ENCODE measurements around the gene HLCS.
"Not testable (repeated sequence)": the region's sequence is repeated elsewhere in the genome, so short reads cannot be mapped to it uniquely, and the experiment has no call there.

The HLCS gene

DNA sequence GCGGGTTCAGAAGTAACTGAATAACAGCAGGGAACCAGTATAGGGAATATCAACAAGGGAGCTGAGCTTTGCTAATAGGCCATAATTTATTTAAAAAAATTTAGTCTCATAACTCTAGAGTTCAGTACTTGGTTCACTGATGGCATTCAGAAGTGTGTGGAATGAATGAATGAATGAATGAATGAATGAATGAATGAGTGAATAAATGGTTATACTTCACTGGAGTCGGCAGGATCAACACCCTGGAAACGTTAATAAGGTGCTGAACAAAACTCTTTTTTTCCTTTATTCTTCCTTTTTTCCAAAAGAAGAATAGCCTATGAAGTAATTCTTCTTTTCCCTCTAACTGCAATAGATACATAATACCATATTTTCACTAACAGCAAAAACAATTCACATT lies 138.3 kb downstream of the HLCS start:
- no peak overlapping the region for H3K4me3 Mint-ChIP-seq
- peaks cover 9% of the 10 kb centered on the region for H3K36me3 Mint-ChIP-seq (ENCODE audit: low read depth)
- H3K27me3 Mint-ChIP-seq, result no peaks in the 10 kb centered on the region
- DNase-seq (no peak), ATAC-seq (no peak)
- no peak overlapping the region for H3K27ac Mint-ChIP-seq
- no peaks in the 10 kb centered on the region for H3K9me3 Mint-ChIP-seq
- H3K4me1 Mint-ChIP-seq, result peaks cover 4% of the 10 kb centered on the region

DNA sequence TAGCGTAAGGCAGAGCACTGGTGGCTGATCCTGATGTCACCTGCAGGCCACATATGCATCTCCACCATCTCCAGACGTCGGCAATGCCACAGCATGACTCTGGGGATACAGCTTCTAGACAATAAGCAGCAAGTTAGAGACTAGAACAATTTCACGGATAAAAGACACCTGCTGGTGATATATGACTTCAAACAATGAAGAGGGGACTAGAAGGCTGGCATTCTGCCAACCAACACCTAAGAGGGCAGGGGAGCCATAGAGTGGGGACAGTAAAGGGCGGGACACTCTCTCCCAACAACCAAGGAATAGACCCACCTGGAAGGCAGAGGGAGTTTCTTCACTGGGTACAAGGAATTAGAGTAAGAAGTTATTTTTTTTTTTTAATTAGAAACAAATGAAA lies 140.8 kb downstream of the HLCS start:
- Mint-ChIP-seq H3K27me3 (no peaks in the 10 kb centered on the region), H3K36me3 (ENCODE audit: low read depth) (peaks cover 9% of the 10 kb centered on the region), H3K4me3 (no peak overlapping the region), H3K9me3 (no peaks in the 10 kb centered on the region), H3K27ac (no peak overlapping the region), H3K4me1 (no peaks in the 10 kb centered on the region)
- ATAC-seq (no peak), DNase-seq (no peak)

DNA sequence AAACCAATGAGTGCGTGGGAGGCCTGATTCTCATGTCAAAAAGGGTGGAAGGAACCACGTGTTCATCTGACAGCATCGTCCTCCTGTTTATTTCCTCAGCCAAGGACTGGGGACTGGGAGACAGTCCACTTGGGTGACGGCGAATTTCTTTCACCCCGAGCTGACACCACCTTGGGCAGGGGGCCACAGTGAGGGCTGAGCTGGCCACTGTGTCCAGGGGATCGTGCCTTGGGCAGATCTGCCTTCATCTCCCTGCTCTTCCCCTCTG lies 145.5 kb downstream of the HLCS start:
- H3K27ac Mint-ChIP-seq, result no peak overlapping the region
- H3K36me3 Mint-ChIP-seq (ENCODE audit: low read depth), result peaks cover 7% of the 10 kb centered on the region
- no peaks in the 10 kb centered on the region for H3K4me1 Mint-ChIP-seq
- no peaks in the 10 kb centered on the region for H3K27me3 Mint-ChIP-seq
- no peak for ATAC-seq
- no peak overlapping the region for H3K4me3 Mint-ChIP-seq
- no peaks in the 10 kb centered on the region for H3K9me3 Mint-ChIP-seq
- no peak for DNase-seq

DNA sequence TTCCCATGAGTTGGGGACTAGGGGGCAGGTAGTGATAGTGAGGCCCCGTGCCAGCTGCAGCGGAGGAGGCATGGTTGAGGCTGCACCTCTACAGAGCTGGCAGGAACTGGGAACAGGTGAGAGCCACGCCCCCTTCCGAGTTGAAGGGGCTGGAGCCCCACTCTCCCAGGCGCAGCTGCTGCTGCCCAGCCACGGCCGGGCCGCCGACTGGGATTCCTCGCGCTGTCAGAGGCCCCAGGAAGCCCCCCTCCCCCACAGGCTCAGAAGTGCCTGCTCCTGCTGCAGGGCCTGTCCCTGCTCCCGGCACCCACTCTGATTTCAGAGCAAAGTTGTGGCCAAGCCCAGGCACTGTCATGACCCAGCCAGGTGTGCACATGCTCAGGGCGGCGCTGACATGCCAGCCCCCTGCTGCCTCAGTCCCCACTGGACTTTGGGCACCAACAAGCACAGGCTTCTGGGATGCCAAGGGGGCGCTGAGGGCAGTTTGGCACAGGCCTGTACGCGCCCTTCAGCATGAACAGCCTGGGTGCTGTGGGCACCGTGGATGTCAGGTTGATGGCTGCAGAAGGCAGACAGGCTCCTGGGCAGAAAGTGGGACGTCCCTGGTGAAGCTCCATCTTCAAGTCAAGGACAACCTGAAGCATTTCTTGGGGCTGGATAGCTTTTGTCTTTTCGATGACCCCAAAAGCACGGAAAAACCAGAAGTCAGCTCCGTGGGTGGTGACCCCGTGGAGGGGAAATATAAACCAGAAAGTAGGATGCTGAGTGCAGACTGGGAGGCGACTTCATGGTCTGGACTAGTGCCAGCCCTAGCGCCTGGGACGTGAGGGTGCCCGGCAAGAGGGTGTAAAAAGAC lies 146.1 kb downstream of the HLCS start:
- no peaks in the 10 kb centered on the region for H3K27me3 Mint-ChIP-seq
- ATAC-seq (no peak), DNase-seq (no peak)
- H3K4me1 Mint-ChIP-seq, result no peaks in the 10 kb centered on the region
- peaks cover 5% of the 10 kb centered on the region for H3K36me3 Mint-ChIP-seq (ENCODE audit: low read depth)
- no peaks in the 10 kb centered on the region for H3K9me3 Mint-ChIP-seq
- H3K4me3 Mint-ChIP-seq, result no peak overlapping the region
- no peak overlapping the region for H3K27ac Mint-ChIP-seq

DNA sequence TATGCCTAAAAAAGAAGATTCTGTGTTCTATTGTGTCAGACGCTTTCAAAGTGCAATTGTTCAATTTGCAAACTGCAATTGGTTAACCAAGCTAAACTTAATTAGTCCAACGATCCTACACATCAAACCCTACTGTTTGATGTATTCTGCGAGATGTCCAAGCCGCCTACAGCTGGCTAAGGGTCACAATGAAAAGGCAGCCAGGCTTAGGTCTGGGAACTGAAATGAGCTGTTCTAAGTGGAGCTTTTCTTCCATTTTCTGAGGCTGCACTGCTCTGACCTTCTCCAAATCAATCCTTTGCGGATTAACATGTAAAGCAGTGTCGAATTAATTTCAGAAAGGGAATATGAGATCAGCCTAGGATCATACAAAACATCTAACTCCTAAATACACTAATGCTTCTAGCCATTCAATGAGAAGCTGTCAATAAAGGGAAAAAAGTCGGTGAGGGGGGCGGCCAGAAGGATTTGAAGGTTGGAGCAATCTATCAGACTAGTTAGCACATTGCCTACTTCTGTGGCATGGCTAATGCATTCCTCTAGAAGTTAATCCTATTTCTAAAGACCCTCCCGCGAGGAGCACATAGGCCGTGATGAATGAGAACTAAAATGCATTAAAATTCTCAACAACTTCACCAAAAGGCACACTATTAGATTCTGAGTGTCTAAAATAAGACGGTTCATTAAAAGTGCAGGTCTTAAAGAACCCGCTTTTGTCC lies 148.6 kb downstream of the HLCS start:
- H3K4me1 Mint-ChIP-seq, result no peaks in the 10 kb centered on the region
- H3K27ac Mint-ChIP-seq, result no peak overlapping the region
- DNase-seq (no peak), ATAC-seq (no peak)
- H3K27me3 Mint-ChIP-seq, result no peaks in the 10 kb centered on the region
- H3K9me3 Mint-ChIP-seq, result no peaks in the 10 kb centered on the region
- H3K4me3 Mint-ChIP-seq, result no peak overlapping the region
- H3K36me3 Mint-ChIP-seq (ENCODE audit: low read depth), result peaks cover 2% of the 10 kb centered on the region

DNA sequence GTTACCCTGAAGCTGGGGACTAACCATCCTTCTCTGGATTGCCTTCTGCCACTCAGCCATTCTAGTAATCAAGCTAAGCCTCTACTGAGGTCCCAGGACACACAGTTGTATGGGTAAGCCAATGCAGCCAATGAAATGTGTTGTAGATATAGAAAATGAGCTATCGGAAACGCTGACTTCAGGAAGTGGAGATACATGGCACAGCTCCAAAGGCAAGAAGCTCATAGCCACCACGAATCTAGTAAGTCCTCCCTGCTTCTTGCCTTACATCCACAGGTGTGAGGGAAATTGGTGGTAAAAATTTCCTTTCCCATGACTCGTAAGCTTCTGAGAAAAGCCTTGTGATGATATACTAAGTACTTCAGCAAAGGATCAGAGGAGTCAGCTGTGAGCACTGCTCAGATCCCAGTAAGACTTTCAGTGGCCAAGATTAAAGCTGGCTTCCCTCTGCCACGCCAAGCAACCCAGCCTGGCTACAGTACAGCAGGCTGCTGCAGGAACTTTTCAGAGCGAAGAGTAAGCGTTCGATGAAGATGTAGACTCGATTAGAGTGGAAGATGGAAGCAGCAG lies 149.8 kb downstream of the HLCS start:
- no peak for ATAC-seq
- no peaks in the 10 kb centered on the region for H3K4me1 Mint-ChIP-seq

DNA sequence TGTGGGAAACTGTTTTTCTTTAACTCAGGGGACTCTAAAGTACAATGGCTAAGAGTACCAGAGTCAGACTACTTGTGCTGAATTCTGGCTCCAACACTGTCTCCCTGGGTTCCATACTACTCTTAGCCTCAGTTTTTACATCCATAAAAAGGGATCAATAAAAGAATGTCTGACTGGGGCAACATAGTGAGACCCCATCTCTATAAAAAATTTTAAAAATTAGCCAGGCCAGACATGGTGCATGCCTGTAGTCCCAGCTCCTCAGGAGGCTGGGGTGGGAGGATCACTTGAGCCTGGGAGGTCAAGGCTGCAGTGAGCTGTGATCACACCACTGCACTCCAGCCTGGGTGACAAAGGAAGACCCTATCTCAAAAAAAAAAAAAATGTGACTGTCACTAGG lies 150.4 kb downstream of the HLCS start:
- not testable (repeated sequence) for ATAC-seq, H3K4me3 Mint-ChIP-seq

More for the DNA sequence above, 149.8 kb downstream of the HLCS start:
- DNase-seq, result no peak
- H3K27ac Mint-ChIP-seq, result no peak overlapping the region
- H3K36me3 Mint-ChIP-seq (ENCODE audit: low read depth), result peaks cover 2% of the 10 kb centered on the region
- H3K4me3 Mint-ChIP-seq, result no peak overlapping the region
- H3K27me3 Mint-ChIP-seq, result no peaks in the 10 kb centered on the region
- H3K9me3 Mint-ChIP-seq, result no peaks in the 10 kb centered on the region

DNA sequence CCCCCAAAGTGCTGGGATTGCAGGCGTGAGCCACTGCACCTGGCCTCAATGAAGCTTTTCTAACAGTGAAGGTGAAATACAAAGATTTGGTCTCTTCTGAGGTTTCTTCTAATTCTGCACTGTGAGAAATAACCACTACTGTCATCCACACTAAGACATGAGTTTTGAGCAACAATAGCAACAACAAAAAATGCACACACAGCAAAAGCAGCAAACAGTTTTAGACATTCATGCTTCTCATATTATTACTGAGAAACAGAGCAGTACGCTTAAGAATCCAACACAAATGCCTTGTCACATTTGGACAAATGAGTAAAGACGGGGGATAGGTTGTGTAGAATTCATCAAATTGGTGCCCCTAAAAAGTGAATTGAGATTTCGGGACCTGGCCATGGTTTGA lies 151.2 kb downstream of the HLCS start:
- DNase-seq (no peak), ATAC-seq (no peak)
- peaks cover 2% of the 10 kb centered on the region for H3K36me3 Mint-ChIP-seq (ENCODE audit: low read depth)
- no peak overlapping the region for H3K4me3 Mint-ChIP-seq
- no peaks in the 10 kb centered on the region for H3K9me3 Mint-ChIP-seq
- no peak overlapping the region for H3K27ac Mint-ChIP-seq
- H3K4me1 Mint-ChIP-seq, result no peaks in the 10 kb centered on the region
- H3K27me3 Mint-ChIP-seq, result no peaks in the 10 kb centered on the region

More for the DNA sequence above, 150.4 kb downstream of the HLCS start:
- not testable (repeated sequence) for H3K4me1 Mint-ChIP-seq; H3K36me3 Mint-ChIP-seq (ENCODE audit: low read depth); H3K9me3 Mint-ChIP-seq; DNase-seq; H3K27me3 Mint-ChIP-seq; H3K27ac Mint-ChIP-seq

DNA sequence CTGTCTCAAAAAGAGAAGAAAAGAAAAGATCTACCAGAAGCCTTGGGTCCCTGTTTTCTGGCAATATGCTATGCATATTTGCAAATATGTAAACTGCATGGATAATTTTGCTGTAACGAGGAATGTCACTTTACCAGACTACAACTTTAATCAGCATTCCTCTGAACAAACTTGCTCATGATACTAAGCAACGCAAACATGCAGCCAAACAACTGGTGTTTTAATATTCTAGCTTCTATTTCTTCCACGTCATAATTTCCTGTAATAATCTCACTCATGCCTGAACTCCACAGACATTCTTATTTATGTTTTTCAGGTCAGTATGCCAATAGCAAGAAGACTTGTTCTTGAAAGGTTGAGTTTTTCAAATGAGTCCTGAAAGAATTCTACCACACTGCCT lies 153.4 kb downstream of the HLCS start:
- no peak overlapping the region for H3K27ac Mint-ChIP-seq
- no peaks in the 10 kb centered on the region for H3K4me1 Mint-ChIP-seq
- H3K36me3 Mint-ChIP-seq (ENCODE audit: low read depth), result peaks cover 2% of the 10 kb centered on the region
- ATAC-seq (no peak), DNase-seq (no peak)
- H3K4me3 Mint-ChIP-seq, result no peak overlapping the region
- H3K27me3 Mint-ChIP-seq, result no peaks in the 10 kb centered on the region
- H3K9me3 Mint-ChIP-seq, result no peaks in the 10 kb centered on the region

DNA sequence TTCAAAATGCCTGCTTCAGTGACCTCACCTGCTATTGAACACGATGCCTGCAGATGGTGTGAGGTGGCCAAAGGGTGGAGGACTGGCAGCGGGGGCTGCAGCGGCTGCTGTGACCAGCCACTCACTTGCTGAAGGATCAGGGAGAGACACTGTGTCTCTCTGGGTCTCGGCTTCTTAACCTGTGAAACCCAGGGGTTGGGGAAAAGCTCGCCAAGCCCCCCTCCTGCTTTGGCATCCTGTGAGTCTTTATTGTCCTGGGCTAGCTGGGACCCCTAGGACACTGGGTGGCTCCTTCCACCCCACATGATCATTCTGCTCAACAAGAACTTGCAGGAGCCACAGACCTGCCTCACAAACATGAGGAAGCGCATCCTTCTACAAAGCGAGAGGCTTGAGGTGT lies 154.7 kb downstream of the HLCS start:
- H3K27me3 Mint-ChIP-seq, result no peaks in the 10 kb centered on the region
- ATAC-seq (no peak), DNase-seq (no peak)
- no peak overlapping the region for H3K4me3 Mint-ChIP-seq
- no peak overlapping the region for H3K27ac Mint-ChIP-seq
- H3K4me1 Mint-ChIP-seq, result no peaks in the 10 kb centered on the region
- no peaks in the 10 kb centered on the region for H3K9me3 Mint-ChIP-seq
- peaks cover 2% of the 10 kb centered on the region for H3K36me3 Mint-ChIP-seq (ENCODE audit: low read depth)

DNA sequence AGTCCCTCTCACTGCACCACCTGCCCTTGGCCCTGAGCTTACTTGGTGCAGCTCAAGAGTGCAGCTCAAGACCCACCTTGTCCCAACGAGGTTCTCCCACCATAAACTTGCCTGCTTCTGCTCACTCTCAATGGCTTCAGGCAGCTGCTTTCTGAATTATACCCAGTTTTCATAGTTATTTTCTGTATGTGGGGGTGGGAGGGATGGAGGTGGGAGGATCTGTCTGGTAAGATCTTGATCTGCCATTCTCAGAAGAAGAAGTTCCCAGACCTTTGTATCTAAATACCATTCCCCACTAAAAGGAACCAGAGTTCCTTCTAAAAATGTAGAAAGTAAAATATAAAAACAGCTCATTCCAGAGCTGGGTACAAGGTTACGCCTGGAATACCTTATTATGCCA lies 156.0 kb downstream of the HLCS start:
- Mint-ChIP-seq H3K4me3 (no peak overlapping the region), H3K27me3 (no peaks in the 10 kb centered on the region)

DNA sequence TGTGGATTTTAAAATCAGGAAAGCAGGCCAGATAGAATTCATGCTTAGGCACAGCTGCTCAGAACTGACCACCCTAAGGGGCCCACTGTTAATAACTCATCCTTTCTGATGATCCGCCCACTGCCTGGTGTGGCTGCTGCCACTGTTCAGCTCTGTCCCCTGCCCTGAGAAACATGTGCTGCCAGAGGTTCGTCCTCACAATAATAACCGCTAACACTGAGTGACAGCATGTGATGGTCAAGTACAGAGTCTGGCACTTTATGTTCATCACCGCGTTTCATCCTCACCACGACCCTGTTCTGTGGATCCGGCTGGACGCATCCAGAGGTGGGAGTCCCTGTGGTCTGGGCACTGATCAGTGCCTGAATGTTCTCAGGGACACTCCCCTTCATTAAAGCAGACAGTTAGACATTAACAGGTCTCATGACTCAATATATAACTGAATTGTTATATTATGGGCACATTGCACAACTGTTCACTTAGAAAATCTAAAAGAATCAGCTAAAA lies 159.0 kb downstream of the HLCS start:
- ATAC-seq (no peak), DNase-seq (no peak)
- Mint-ChIP-seq H3K27me3 (no peaks in the 10 kb centered on the region), H3K4me3 (no peak overlapping the region), H3K36me3 (ENCODE audit: low read depth) (peaks cover 11% of the 10 kb centered on the region), H3K9me3 (no peaks in the 10 kb centered on the region), H3K4me1 (no peaks in the 10 kb centered on the region), H3K27ac (no peak overlapping the region)

More for the DNA sequence above, 156.0 kb downstream of the HLCS start:
- Mint-ChIP-seq H3K27ac (no peak overlapping the region), H3K4me1 (no peaks in the 10 kb centered on the region), H3K9me3 (no peaks in the 10 kb centered on the region), H3K36me3 (ENCODE audit: low read depth) (peaks cover 2% of the 10 kb centered on the region)
- ATAC-seq (no peak), DNase-seq (no peak)

DNA sequence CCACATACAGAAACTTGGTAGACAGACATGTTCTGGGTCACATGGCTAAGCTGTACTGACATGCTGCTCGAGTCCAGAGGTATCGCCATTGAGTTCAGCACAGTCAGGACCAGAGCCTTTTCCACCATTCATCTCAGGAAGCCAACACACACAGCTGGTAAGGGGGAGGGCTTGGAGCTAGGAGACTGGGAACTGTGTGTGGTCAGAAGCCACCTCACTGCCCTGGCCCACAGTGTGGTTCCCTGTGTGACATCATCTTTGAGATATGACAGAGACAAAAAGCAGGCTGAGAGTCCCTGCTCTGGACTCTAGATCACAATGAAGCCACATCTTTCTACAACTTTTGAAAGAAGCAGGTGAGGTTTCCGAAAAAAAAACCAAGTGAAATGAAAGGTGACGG lies 160.4 kb downstream of the HLCS start:
- no peak for ATAC-seq
- Mint-ChIP-seq H3K4me3 (no peak overlapping the region), H3K27me3 (no peaks in the 10 kb centered on the region), H3K4me1 (no peaks in the 10 kb centered on the region), H3K9me3 (no peaks in the 10 kb centered on the region), H3K27ac (no peak overlapping the region), H3K36me3 (ENCODE audit: low read depth) (peaks cover 12% of the 10 kb centered on the region)
- DNase-seq, result no peak

DNA sequence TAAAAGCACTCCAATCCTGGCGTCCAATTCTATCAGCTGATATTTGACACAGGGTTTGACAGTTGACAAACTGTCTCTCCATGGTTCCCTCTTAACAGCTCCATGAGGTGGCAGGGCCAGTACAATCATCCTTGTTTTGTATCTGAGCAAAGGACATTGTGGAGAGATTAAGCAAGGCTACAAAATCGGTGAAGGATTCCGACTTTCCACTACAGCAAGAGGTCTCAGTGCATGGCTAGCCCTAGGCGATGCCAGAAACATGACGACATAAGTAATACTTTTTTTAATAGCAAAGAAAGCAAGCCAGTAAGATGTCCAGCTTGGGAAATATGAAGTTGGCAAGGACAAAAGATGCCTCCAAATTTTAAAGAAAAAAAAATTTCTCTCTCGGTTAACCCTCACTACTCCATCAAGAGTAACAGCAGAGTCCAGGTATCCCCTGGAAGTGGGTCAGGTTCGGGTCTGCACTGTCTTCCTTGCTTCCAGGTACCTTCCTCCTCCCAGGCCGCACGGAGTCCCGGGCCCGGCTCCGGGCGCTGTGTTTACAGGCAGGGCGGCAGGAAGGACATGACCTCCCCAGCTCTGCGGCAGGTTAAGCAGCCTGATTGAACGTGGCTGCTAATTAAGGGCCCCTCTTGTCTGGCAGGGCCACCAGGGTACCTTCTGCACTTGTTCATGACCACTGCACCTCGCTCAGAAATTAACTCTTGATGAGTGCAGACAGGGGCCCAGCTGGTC lies 161.4 kb downstream of the HLCS start:
- H3K4me3 Mint-ChIP-seq, result no peak overlapping the region
- peaks cover 6% of the 10 kb centered on the region for H3K9me3 Mint-ChIP-seq
- no peak for DNase-seq
- H3K27ac Mint-ChIP-seq, result no peak overlapping the region
- no peaks in the 10 kb centered on the region for H3K27me3 Mint-ChIP-seq
- H3K36me3 Mint-ChIP-seq (ENCODE audit: low read depth), result peaks cover 15% of the 10 kb centered on the region
- H3K4me1 Mint-ChIP-seq, result no peaks in the 10 kb centered on the region
- ATAC-seq, result no peak
